Measurements from ENCODE around the gene ADAMTS15.

The ADAMTS15 gene

DNA sequence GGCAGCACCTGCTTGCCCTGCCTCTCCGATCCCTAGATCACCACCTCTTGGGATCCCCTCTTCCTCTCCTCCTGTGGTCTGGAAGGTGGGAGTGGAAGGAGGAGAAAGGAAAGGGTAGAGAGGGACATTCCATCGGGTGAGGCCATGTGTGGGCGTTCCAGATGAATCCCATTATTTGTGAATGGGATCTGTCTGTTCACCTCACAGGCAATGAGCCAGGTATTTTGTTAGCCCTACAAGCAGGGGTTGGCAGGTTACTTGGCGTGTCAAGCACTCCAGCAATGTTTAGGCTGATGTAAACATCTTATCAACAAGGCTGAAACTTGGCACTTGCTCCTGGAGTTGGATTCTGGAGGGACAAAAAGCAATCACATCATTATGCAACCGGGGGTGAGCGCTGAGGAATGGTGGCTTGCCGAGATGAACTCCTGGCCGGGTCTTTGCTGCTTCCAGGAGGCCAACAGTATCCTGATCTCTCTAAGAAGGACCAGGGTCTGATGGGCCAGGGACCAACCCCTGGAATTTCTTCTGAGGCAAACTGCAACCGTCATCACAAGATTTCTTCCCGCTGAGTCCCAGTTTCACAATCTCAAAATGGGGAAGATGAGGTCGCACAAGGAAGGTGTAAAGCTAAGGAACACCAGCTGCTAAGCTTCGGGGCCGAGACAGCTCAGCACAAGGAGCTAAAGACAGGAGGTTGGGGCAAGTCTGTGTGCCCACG, 27.8 kb upstream of the ADAMTS15 start:
- no peak for FAIRE-seq

DNA sequence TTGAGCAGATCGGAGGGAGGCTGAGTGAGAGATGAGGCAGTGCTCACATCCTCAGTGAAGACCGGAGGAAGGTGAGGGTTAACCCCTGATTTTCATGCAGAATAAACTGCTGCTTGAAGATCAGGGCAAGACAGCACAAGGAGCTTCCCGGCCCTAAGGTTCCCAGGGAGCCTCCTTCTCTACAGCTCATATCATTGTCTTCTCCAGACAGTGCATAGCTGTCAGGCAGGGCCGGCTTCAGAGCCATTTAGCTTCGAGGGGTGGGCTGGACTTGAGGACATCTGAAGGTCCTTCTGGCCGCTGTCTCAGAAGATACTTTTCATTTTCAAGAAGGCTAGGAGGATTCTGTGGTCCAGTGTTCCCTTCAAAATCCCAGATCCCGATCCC, 27.3 kb upstream of the ADAMTS15 start:
- no peak for FAIRE-seq

DNA sequence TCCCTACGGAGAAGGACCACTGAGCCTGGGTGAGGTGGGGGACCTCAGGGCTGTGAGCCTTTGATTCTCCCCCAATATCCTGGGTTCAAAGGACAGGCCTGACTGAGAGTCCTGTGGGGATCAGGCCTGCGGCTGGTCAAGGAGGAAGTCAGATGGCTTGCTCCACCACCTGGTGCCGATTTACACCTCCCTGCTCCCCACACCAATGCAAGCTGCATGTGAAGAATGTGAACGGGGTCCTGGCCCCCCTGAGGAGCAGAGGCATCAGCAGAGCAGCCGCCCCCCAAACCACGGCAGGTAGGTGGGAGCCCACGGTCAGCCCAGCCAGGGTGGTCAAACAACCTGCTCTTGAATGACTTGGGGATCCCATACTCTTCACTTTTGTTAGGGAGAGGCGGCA, 26.7 kb upstream of the ADAMTS15 start:
- FAIRE-seq: no peak

DNA sequence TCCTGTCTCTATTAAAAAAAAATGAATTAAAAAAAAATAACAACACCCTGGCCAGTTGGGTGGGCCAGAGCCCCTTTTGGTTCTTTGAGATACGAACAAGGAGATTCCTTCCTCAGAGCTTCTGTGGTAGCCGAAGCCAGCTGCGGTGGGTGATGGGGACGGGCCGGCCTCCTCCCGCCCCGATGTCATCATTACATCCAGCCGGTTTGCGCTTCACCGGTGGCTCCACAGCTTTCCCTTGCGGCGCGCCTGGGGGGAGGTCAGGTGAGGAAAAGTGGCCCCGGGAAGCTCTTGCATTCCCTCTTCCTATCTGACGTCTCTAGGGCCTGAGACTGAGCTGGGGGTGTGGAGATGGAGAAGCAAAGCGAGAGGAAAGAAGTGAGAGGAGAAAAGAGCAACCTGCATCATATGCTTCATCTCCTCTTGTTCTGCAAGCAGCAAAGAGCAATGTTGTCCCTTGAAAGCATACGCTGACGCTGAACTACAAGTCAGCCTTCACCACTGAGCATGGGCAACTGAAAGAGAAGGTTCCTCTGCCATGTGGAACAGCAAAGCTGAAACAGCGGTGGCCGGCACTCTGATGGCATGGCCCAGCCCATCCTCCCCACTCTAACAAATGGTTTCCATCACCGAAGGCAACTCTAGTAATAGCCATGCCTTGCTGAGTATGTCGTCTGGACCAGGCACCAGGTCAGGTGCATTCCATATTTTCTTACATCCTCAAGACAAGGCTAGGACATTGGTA, 26.0 kb upstream of the ADAMTS15 start:
- FAIRE-seq: no peak

DNA sequence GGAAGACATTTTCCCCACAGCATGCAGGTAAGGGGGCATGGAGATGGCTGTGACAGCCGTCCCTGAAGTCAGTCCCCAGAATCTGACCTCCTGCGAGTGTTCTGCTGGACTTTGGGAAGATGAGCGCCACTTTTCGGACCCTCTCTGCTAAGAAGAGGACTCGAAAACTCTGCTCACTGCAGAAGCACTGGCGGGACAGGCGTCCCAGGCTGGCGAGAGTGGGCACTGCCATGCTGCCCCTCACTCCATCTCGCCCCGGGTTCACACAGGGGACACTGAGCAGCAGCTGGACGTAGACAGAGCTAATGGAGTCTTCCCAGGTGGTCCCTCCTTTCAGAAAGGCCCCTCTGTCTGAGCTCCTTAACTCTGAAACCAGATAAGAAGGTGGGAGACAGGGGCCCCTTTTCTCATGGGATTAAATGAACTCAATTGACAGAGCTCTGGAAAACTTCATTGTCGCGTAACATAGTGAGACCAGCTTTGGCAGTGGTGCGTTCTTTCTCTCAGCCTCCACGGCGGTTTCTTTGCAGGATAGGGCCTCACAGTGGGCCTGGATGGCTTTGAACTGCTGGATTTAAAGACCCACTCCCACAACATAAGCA, 24.8 kb upstream of the ADAMTS15 start:
- no peak for FAIRE-seq

DNA sequence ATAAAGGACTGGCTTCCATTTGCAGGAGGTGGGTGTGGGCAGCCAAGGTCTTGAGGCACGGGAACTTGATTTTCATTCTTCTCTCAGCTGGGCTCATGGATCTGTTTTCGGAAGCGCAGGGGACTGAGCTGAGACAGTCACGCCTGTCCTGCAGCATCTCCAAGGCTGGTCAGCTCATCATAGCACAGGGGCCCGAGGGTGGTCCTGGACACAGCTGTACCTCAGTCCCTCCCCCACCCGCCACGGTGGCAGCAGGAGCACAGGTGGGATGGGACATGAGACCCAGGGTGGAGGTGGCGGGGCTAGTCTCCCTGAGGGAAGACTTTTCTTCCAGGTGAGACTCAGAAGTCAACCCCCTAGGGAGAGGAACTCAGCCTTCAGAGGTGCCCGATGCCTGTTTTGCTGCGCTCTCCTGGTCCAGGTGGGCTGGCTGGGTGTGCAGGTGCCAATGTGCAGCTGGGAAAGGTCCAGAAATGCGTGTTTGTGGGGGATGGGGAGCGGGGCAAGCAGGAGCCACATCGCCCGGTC, 23.8 kb upstream of the ADAMTS15 start:
- FAIRE-seq: no peak

DNA sequence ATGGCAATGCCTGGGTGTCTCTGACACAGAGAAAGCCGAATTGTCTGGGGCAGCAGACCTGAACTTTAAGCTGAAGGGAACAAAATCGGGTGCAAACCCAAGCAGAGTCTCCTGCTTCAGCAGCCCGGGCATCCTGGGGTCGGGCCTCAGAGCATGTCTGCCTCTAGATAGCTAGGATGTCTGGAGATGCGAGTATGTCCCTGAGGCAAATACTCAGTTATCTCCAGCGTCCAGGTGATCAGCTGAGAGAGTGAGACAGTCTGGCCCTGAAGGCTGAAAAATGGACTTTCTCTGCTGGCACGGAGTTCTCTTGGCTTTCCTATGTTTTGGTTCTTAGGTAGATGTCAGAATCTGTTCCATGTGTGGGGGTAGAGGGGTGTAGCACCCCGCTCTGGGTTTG, 23.3 kb upstream of the ADAMTS15 start:
- no peak for FAIRE-seq

DNA sequence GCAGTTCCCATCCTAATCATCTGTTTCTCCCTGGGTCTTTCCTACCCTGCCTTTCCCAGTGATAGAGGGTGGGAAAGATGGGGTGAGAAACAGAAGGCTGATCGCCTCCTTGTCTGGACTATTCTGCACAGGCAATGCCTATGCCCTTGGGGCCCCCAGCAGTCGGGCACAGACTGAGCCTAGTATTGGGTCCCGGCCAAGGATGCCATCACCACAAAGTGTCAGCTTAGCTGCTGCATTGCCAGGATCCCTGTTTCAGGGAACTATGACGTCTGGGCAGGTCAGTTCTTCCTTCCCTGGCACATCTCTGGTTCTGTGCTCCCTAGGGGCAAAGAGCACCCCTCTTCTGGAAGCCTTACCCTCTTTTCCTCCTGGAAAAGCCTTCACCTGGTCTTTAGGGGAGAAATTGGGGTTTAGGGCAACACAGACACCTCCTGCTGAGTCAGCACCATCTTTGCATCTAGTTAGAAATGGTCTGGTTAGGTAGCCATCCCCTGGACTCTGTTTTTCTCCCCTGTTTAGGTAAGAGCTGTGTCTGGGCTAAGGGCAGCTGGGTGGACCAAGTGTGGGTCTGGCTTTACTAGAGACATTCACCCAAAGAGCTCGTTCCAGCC, 22.1 kb upstream of the ADAMTS15 start:
- no peak for FAIRE-seq

DNA sequence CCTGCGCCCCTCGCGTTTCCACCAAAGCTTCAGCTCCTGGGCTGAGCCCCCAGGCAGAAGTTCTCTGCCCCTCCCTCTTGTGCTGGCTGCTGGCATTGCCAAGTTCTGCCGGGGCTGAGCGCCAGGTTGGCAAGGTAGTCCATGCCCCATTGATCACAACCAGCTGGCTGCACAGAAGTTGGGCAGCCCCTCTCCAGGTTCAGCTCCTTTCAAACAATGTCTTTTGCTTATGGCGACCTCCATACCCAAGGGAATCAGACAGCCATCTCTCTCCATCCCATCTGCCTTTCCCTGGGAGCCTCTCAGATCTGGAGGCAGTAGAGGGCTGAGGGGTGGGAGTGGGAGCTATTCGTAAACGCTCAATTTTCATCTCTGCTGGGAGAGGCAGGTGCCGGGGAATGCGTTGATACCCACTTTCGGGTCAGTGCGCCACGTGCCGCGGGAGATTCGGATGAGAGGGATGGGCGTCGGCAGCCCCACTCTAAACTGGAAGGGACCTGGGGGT, 21.6 kb upstream of the ADAMTS15 start:
- no peak for FAIRE-seq

DNA sequence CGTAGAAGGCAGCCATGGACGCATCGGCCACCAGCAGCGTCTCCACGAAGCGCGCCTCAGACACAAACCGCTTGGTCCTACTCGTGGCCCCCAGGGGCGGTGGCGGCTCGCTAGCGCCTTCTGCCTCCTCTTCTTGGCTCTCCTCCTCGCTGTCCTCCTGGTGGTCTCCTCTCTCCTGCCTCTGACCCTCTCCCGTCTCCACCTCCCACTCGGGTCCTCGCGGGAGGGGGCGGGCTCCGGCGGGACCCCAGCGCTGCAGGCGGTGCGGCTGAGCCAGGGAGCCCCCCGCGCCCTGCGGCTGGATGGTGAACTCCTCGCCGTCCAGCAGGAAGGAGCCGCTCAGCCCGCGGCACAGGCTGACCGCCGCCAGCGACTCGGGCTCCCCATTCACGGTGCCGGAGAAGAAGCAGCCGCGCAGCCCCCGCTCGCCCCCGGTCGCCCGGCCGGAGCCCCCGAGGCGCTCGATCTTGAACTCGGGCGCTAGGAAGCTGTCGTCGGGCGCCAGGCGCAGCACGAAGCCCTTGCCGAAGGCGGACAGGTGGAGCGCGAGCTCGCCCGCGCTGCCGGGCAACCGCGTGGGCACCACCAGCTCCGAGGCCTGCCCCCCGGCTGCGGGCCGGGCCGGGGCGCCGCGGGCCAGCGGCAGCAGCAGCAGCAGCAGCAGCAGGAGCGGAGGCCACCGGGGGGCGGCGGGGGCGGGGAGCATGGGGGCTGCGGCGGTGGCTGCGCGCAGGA, 20.7 kb upstream of the ADAMTS15 start:
- no peak for FAIRE-seq

DNA sequence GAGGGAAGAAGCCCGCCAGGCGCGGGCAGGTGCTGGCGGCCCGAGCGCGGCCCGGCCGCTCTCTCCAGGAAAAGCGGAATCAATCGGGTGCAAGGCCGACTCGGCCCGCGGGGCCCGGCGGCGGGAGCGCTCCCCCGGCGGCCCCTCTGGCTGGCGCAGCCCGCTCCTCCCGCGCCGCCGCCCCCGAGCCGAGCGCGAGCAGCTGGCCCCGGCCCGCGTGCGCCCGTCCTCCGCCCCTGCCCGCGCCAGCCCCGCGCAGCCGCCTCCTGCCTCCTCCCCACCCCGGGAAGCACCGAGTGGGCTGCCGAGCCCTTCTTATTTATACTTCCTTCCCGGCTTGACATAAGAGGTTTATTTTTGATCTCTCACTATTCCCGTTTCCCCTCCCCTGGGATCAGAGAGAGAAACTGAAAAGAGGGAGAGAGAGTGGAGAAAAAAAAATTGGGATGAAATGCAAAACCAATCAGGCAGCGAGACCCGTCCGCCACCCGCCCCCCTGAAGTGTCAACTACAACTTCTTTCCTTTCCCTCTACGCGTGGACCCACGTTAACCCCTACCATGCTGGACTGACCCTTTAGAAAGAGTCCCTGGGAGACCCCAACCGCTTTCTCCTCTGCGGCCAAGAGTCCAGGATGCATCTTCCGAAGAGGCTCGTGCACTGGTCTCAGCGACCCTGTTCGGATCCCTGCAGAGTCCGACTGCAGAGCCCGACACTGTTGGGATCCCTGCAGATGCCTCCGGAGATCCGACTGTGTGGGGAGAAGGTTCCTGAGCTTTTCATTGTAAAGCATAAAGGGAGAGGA, 19.9 kb upstream of the ADAMTS15 start, which contains the start of gene ADAMTS8:
TSS of gene ADAMTS8 (minus strand) at position 294 of the 804 bp plus-strand sequence. CDS start 323 bp downstream, outside the sequence.
- no peak for FAIRE-seq

DNA sequence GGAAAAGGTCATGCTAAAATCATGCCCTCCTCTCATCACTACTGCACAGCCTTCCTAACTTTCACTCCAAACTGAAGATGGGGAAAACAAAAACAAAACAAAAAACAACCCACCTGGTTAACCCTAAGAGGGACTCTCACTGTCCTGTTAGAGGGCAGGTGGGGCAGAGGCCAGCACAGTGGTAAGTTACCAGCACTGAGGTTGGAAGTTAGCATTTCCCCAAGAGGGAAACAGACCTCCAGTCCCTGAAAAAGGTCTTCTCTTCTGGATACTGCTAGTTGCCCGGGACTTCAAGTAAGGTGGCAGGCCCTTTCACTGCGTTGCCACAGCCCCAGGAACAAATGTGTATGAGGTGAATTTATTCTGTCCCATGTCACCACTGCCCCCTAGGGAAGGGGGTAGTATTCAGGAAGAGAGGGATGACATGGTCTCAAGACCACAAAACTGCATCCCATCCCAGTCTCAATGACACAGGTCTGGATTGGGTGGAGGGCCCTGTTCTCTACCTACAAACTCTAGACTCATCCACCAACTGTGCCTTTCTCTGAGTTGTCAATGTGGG, 19.2 kb upstream of the ADAMTS15 start:
- no peak for FAIRE-seq

DNA sequence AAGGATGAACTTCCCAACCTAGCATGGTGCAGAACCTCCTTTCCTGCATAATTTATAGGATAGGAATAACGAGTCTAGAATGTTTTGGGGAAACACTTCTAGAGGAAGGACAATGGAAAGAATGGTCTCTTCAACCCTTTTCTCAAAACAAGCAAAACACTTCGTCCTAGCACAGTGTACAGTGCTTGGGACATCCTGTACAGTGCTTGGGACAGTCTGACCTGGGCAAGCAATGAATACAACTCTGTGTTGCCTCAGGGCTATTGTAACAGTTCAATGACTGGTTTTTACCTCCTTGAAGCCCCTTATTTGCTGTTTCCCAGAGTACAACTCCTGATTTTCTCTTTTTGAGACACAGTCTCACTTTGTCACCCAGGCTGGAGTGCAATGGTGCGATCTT, 18.5 kb upstream of the ADAMTS15 start:
- FAIRE-seq: no peak

DNA sequence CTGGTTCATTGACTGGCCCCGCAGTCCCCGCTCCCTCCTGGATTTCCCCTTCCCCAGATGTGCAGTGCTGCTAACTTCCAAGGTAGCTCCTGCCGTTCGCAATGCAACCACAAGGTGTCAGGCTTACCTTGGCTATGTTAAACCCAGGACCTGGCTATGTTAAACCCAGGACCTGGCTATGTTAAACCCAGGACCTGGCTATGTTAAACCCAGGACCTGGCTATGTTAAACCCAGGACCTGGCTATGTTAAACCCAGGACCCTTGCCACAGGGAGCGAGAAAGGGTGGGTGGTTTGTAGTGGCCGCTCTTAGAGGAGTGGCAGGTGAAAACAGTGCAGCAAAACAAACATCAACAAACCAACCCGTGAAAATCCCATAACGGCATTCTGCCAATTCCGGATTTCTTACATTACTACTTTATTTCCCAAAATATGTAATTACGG, 17.1 kb upstream of the ADAMTS15 start:
- FAIRE-seq: no peak

DNA sequence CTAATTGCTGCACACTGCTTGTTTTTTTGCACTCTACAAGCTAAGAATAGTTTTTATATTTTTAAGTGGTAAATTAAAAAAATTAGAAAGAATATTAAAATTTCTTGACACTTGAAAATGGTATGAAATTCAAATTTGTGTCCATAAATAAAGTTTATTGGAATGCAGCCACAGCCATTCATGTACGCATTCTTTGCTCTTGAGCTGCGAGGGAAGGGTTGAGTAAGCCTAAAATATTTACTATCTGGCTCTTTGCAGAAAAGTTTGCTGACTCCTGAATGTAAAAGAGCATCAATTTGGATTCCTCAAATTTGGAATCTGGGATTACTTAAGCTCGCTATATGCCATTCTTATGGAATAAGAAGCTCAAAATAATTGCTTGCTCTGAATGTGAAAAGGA, 16.6 kb upstream of the ADAMTS15 start:
- no peak for FAIRE-seq

DNA sequence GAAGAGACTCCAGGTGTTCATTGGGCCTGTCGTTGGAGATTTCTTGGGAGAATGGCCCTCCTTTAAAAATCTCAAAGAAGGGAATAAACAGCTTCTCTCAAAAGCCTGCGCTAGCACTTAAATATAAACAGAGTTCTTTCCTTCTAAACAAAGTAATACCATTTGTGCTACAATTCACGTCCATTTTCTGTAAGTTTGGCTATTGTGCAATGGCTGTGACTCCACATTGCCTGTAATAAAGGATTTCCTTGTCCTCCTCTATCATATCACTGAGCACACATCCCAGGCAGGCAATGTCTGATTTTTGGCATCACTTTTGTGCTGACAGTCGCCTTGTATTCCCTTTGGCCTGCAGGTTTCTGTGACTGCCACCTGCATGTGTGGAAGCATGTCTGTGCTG, 15.1 kb upstream of the ADAMTS15 start:
- FAIRE-seq: no peak

DNA sequence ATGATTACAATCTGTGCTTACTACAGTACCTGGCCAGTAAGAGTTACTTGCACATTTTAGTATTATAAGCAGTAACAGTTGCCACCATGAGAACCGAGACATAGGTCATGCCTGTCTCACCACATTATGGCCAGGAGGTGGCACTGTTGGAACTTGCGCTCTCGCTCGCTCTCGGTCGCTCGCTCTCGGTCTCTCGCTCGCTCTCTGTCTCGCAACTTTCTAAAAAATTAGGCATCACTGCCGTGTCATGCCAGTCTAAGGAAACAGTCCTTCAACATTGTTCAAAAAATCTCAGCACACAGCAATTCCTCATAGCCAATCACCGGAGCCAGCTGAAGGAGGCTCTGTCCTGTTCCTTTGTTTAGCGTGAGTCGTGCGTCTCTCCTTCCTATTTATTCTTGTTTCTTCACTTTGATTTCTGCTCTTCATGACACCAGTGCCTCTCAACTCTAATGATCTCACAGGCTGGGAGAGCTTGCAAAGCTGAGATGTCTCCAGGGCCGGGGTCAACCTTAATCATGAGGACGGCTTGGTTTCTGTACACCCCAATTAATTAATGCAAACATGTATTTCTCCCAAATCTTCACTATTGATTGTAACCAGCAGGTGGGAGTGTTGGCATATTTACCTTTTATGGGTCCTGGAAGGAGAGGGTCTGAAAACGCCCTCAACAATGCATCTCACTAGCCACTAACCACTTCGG, 13.8 kb upstream of the ADAMTS15 start:
- peak; percentile 91 for FAIRE-seq

DNA sequence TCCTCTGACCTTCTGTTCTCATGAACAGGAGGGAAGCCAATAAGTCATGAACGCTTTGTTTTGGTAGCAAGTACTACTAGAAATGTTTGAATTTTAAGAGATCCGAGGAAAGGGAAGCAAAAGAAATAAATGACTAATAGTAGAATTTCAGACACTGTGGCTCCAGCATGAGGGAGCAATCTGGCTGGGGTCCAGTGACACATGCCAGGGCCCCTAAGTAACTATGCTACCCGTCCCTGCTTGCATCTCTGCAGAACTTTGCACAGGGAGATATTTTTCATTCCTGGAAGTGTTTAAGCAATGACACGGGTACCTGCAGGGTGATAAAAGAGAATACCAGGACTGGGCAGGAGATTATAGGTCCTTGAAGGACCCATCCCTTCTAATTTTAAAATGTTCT, 12.8 kb upstream of the ADAMTS15 start:
- no peak for FAIRE-seq

DNA sequence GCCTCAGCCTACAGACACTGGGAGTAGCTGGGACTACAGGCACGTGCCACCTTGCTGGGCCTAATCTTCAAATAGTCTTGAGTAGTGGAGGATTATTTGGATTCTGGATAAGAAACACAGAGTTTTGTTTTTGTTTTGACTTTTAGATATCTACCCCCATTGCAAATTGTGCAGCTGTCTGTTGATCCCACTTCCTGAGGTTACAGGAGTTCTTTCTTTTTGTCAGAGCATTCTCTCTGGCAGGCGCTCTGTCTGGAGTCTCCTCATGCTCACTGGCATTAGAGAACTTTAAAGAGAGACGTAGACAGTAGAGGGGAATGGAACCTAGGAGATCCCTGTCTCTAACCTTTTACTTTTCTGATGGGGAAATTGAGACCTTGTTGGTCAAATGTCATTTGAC, 12.3 kb upstream of the ADAMTS15 start:
- FAIRE-seq: no peak

DNA sequence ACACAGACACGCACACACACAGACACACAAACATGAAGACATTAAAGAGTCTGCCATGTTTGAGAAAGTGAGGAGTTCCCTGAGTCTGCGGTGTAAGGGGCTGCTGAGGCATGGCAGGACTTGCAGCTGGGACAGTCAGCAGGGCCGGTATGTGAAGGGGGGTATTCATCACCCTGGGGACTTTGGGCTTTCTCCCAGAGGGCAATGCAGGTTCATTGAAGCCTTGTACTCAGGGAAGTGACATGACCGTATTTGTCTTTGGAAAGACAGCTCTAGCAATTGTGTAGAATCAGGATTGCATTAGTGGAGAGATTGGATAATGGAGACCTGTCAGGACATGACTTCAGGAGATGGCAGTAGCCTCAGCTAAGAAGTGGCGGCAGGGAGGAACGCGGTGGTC, 10.6 kb upstream of the ADAMTS15 start:
- no peak for FAIRE-seq

Data from A204.1 (cell line).